HG03342 (cell line): Measurements from ENCODE around the gene MOB3B.
"Not testable (repeated sequence)": the region's sequence is repeated elsewhere in the genome, so short reads cannot be mapped to it uniquely, and the experiment has no call there.

Source experiments
- ATAC-seq: cut with Tn5 transposase; IDR thresholded peaks from one replicate; pipeline ENCODE4 v1.9.1; 2021; ENCODE audit warnings: mild to moderate bottlenecking, moderate library complexity; ENCODE audit not compliant: unreplicated experiment

MOB3B gene

DNA sequence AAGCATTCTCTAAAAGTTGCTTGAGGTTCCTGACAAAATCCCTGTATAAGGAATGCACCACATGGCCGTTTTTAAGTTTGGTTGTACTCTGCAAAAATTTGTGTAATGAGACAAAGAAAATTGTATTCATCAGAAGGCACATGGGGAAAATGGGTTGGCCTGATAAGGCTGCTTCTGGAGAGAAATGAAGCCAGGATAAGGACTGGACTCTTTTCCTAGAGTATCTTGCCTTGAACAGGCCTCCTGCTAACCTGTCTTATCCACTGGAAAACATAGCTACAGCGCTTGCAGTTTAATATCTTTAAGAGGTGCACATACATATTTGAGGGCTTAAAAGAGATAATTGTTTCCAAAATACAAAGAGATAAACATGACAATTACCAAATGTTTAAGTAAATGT, 46.9 kb downstream of the MOB3B start:
- ATAC-seq = no peak

DNA sequence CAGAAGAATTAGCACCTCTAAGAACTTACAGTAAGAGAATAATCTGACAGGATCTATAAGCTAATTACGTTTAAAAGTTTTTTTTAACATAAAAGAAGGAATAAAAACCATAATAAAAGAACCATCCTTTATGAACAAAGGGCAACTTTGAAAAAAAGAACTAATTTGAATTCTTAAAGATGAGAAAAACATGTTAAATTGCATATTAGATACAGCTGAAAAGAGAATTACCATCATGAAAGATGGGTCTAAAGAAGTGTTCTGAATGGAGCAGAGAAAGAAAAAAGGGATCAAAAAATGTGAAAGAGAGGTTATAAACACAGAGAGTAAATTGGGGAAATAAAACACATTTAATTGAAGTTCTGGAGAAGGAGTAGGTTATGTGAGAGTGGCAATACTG, 51.3 kb downstream of the MOB3B start:
- ATAC-seq = no peak

GRCh38 chr9:27476870-27477515, 52.6 kb downstream of the MOB3B start:
- ATAC-seq = no peak

DNA sequence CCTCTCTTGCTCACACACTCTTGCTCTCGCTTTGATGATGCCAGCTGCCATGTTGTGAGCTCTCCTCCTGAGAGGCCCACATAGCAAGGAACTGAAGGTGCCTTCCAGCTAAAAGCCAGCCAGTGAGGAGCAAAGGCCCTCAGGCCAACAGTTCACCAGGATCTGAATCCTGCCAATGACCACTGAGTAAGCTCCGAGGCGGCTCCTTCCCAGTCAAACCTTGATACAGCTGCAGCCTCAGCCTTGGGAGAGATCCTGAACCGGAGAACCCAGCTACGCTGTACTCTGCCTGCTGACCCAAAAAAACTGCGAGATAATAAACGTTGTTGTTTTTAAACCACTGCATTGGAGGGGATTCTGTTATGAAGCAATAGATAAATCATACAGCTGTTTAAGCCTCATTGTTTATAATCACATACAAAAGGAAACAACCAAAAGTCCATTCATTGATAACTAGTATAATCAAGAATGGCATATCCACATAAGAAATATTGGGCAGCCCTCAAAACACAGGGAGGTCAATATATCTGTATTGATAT, 54.5 kb downstream of the MOB3B start:
- ATAC-seq = no peak

GRCh38 chr9:27474305-27474704, 55.3 kb downstream of the MOB3B start:
- no peak for ATAC-seq

DNA sequence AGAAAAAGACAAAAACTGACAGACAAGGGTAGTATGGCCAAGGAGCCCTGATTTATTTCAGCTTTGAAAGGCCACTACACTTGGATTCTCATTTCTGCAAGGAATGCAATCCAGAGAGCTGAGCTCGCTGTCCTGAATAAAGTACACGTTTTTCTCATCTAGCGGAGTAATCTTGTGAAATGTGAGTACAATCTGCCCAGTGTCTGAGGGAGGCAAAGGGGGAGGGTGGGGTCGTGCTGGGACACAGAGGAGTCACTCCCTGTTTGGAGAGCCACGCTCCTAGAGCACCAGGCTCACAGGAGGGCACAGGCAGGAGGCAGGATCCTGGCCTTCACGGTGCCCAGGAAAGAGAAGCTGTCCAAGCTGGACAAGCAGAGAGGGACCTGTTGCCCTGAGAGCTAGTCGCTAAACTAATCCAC, 56.5 kb downstream of the MOB3B start:
- ATAC-seq = no peak

GRCh38 chr9:27472195-27472594, 57.4 kb downstream of the MOB3B start:
- no peak for ATAC-seq

DNA sequence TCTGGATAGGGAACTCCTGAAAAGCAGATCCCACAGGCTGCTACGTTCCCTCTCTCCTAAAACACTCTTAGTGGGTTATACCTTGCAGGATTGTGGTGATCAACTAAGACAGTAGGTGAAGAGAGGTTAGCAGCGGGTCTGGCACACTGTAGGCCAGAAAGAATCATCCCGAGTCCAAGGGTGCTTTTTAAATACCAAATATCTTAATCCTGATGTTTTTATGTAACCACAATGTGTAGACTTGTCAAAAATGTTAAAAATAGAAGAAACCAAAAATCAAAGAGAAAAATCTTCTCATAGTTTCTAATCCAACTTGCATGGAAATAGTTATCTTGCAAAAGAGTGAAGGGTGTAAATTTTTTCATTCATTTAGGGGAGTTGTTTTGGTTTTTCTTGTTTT, 57.8 kb downstream of the MOB3B start:
- ATAC-seq = no peak

DNA sequence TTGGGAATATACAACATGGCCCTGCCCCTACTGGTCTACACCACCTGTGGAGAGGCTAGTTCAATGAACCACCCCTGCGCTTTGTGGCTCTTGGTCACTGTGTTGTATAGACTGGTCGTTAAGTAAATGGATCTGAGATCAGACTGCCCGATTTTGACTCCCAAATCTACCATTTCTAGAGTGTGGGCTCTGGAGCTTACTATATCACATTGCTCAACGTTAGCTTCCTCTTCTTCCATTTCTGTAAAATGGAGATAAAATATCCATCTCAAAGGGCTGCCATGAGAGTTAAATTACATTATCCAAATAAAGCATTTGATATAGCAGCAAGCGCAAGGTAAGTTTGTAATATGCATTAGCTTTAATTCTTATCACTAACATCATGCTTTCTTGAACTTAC, 58.2 kb downstream of the MOB3B start:
- no peak for ATAC-seq

DNA sequence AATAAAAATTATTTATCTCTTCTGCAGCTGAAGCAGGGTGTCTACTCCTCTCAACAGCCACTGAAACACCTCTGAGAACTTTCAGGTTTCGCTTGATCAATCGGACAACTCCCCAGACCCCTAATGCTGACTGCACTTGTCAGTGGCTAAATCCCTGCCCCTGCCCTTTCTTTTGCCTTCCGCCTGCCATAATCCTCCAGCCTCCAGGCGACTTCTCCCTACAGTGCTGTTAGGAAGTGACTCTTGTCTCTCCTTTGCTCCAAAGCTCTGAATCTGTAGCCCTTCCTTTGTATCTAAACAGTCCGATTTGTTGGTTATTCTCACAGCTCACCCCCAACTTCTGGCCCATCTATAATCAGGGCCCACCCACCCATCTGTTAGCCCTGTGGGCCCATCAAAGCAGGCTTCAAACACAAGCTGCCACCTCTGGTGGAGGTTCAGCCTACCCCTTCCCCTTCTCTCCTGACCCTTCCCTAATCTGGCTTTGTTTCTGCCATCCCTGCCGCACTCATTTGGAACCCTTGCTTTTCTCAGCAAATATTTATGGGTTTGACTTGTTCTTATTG, 59.2 kb downstream of the MOB3B start:
- no peak for ATAC-seq

GRCh38 chr9:27469550-27469949, 60.1 kb downstream of the MOB3B start:
- ATAC-seq = no peak

DNA sequence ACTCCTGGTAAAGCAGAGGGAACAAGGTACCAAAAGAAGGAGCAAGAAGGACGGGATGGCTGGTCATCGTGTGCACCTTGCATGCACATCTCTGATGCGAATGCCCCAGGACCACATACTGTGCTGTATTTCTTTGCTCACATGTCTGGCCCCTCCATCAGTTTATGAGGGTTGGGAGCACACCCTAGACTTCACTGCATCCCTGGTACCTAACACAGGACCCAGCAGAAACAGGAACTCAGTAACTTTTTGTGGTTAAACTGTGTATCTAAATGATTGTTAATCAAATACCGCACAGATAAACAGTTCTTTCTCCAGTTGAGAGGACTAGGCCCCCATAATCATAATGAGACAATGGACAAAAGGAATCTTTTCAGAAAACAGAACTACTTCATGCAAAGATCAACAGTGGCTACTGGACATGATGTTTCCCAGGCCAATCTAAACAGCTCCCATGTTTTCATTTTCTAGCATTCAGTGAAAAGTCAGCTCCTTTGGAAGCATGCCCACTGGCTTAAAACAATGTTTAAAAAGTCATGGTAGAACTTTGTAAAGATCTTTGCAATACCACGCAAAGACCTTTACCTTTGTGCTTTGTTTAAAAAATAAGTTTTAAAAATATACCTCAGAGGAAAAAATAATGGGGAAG, 61.0 kb downstream of the MOB3B start:
- peak; percentile 68 for ATAC-seq

DNA sequence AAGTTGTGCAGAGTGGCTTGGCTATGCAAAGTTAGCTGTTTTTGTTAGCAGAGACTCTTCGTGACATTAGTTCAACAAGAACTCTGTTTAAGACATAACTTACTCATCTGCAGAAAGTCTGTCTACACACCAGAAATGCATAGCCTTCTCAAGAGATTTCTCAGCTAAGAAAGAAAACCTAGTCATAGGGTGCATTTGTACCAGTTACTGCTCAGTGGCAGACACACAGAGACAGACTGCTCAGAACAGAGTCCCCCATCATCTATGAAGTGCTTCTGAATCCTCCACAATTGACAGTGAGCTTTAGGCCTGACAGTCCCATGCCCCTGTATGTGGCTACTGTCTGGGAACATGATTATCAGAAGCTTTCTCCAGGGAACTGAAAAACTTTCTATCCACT, 61.6 kb downstream of the MOB3B start:
- peak; percentile 30 for ATAC-seq

DNA sequence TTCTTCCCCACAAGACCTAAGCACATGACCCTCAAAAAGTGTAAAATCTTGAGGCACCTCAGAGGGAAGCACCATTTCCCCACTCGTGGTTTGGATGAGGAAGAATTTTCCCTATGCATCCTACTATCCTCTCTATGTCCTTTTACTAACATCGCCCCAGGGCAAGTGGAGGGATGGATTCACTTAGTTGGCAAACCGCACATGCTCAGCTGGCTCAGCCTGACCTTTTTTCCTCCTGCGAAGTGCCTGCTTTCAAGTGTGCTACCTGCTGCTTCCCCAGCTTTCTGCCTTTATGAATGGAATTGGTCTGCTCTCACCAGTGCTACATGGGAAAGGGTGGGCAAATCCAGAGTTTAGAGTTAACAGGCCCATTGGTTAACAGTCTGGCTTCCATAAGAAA, 62.1 kb downstream of the MOB3B start:
- no peak for ATAC-seq

DNA sequence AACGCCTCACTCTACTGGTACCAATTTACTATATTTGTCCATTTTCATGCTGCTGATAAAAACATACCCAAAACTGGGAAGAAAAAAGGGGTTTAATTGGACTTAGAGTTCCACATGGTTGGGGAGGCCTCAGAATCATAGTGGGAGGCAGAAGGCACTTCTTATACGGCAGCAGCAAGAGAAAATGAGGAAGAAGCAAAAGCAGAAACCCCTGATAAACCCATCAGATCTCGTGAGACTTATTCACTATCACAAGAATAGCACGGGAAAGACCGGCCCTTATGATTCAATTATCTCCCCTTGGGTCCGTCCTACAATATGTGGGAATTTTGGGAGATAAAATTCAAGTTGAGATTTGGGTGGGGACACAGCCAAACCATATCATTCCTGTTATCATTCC, 63.1 kb downstream of the MOB3B start:
- ATAC-seq = not testable (repeated sequence)

GRCh38 chr9:27464950-27465349, 64.7 kb downstream of the MOB3B start:
- ATAC-seq = not testable (repeated sequence)

GRCh38 chr9:27462846-27463245, 66.8 kb downstream of the MOB3B start:
- ATAC-seq = no peak

DNA sequence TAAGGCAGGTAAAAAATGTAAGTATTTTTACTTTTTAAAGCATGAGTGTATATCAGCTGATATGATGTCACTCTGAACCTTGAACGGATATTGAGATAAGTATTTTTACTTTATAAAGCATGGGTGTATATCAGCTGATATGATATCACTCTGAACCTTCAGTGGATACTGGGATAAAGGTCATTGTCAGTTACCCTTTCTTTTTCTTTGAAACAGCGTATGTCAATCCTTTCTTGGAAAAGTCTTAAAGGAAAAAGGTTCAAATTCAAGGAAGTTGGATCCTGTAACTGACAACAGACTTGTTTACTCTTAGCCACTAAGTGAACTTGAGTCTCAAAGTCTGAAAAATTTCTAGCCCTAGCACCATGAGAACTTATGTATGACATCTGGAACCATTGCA, 67.2 kb downstream of the MOB3B start:
- ATAC-seq = no peak

GRCh38 chr9:27460226-27461023, 69.2 kb downstream of the MOB3B start:
- ATAC-seq = peak; percentile 93

DNA sequence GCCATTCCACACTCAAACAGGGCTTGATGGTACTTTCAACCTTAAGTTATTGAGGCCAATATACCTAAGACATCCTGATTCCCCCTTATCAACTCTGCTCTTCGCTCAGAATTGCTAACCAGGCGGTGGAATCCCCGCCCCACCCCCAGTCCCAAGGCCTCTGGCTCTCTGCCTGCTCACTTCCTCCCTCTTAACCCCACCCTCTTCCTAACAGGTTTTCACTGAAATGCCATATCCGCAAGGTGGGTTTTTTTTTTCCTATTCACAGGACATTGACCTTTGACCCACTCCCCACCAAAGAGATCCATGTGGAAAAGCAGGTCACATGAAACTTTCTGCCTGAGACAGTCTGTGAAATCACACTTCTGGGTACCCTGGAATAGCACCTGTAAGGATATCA, 72.2 kb downstream of the MOB3B start:
- ATAC-seq = no peak

DNA sequence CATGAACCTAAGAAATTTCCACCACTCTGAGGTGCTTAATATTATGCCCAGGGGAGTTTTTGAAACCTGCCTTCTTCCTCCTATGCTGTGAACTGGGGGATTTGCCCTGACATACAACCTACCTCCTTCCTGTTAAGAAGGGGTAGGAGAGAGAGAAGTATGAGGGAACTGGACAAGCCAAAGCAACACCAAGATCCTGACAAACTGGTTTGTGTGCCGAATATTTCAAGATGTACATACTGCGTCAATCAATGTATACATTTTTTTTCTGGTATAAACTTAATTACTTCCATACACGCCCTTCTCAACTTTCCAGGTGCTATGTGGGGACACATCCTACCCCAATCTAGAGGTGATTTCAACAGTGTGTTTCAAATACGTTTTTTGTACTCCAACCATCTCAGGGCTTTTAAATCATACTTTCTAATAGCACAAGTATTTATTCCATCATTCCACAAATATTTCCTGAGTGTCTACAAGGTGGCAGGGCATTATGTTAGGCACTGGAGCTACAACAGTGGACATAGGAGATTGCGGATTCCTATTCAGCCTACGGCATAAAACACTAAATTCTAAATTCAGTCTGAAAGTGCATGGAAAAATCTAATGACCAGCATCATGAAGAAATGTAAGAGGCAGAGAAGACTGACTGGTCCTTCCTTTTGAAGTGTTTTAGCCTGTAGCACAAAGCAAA, 75.6 kb downstream of the MOB3B start:
- no peak for ATAC-seq
